Esophagus muscularis mucosa (tissue), 4 donors: ENCODE results near the gene HNRNPL.

Experiments used
- CTCF ChIP-seq, 3 experiments: fragments of 200-600 bp in 2 of 3; fragments of 450-650 bp in 1 of 3; sonication (generic) in 2 of 3; IDR thresholded peaks; one replicate each; pipeline ENCODE4 v1.5.1; 2017 to 2019; ENCODE audit warnings: antibody characterized with exemption in 3 of 3, mild to moderate bottlenecking in 2 of 3, moderate library complexity in 1 of 3
- EP300 ChIP-seq: sonication (generic); formaldehyde crosslinking; IDR thresholded peaks from one replicate; pipeline ENCODE4 v1.6.1; 2017; ENCODE audit warnings: antibody characterized with exemption
- POLR2A ChIP-seq: fragments of 450-650 bp; IDR thresholded peaks from one replicate; pipeline ENCODE4 v1.6.1; 2017; ENCODE audit warnings: antibody characterized with exemption, moderate library complexity, mild to moderate bottlenecking, low read depth
- POLR2AphosphoS5 ChIP-seq, 2 donors: sonication (generic); formaldehyde crosslinking; IDR thresholded peaks; one replicate each; pipeline ENCODE4 v1.6.1; 2017; ENCODE audit warnings: antibody characterized with exemption in 2 of 2

- TF ChIP-seq CTCF (IDR thresholded peaks at IDR 0.05) = no peak
- TF ChIP-seq POLR2A = no peak
- no peak for TF ChIP-seq POLR2AphosphoS5 (IDR thresholded peaks at IDR 0.05)
- no peak for TF ChIP-seq EP300
These were observed 19.5 kb upstream of the HNRNPL start for GRCh38 chr19:38869160-38869835.
